Head of caudate nucleus (tissue), 42 donors: ENCODE data around the gene ANKRD13D.

Experiments
- DNase-seq, 42 donors: peaks; one replicate each; pipeline versions ENCODE4 v3.0.0 to v3.0.0-alpha.2; 2020 to 2021; ENCODE audit warnings: mixed read lengths in 7 of 42
- intact Hi-C: fragments of 100-400 bp; cut with DNase I; formaldehyde crosslinking; loops from one replicate; pipeline ENCODE4 v1.15.0; 2022

ANKRD13D gene

GRCh38 chr11:67292671-67293070 lies 3.6 kb downstream of the ANKRD13D start:
- DNase-seq, result no peak
- intact Hi-C loops, result no loop called here

GRCh38 chr11:67293090-67293489 lies 4.0 kb downstream of the ANKRD13D start:
- intact Hi-C loops, result no loop called here
- DNase-seq, result no peak

- intact Hi-C loops, result no loop called here
- DNase-seq, result no peak
Measured at GRCh38 chr11:67295846-67296245, 6.7 kb downstream of the ANKRD13D start.

- intact Hi-C loops, result no loop called here
- DNase-seq, result no peak
Measured at GRCh38 chr11:67298786-67299185, 9.7 kb downstream of the ANKRD13D start.

GRCh38 chr11:67299471-67300191 lies 10.5 kb downstream of the ANKRD13D start:
- intact Hi-C loops, result no loop called here
- DNase-seq, result no peak

GRCh38 chr11:67300256-67300755 lies 11.2 kb downstream of the ANKRD13D start:
- intact Hi-C loops, result no loop called here
- DNase-seq, result no peak

GRCh38 chr11:67300756-67301312 lies 11.7 kb downstream of the ANKRD13D start:
- no peak for DNase-seq
- intact Hi-C loops, result no loop called here

GRCh38 chr11:67301313-67301921 lies 12.3 kb downstream of the ANKRD13D start:
- DNase-seq, result peak in 3 of 42 donors; percentile 0 to 26 (median 1)

GRCh38 chr11:67301951-67302516 lies 12.9 kb downstream of the ANKRD13D start:
- DNase-seq, result peak in 5 of 42 donors; percentile 11 to 38 (median 15)
- intact Hi-C loops, result no loop called here

More at GRCh38 chr11:67301313-67301921, 12.3 kb downstream of the ANKRD13D start:
- intact Hi-C loops, result no loop called here

- intact Hi-C loops, result no loop called here
- peak in 7 of 42 donors; percentile 12 to 43 (median 21) for DNase-seq
Measured at GRCh38 chr11:67302571-67303131, 13.5 kb downstream of the ANKRD13D start.

- peak; percentile 45 to 86 (median 74) for DNase-seq
- intact Hi-C loops, result no loop called here
Measured at GRCh38 chr11:67303132-67303834, 14.2 kb downstream of the ANKRD13D start, which contains the start of gene SSH3. TSS of gene SSH3 (plus strand) at chr11:67303530. CDS start at chr11:67303626, 96 bp downstream.

GRCh38 chr11:67303835-67304411 lies 14.8 kb downstream of the ANKRD13D start:
- intact Hi-C loops, result no loop called here
- peak in 4 of 42 donors; percentile 7 to 32 (median 16) for DNase-seq

- DNase-seq, result peak in 9 of 42 donors; percentile 4 to 26 (median 13)
- intact Hi-C loops, result no loop called here
Measured at GRCh38 chr11:67304511-67305113, 15.5 kb downstream of the ANKRD13D start.

- DNase-seq, result peak in 6 of 42 donors; percentile 5 to 38 (median 15)
- intact Hi-C loops, result no loop called here
Measured at GRCh38 chr11:67306769-67307544, 17.9 kb downstream of the ANKRD13D start.

- intact Hi-C loops, result no loop called here
- DNase-seq, result peak in 2 of 42 donors; percentile 5 to 14
Measured at GRCh38 chr11:67307545-67308001, 18.5 kb downstream of the ANKRD13D start.

- intact Hi-C loops, result no loop called here
- DNase-seq, result peak in 5 of 42 donors; percentile 5 to 13 (median 9)
Measured at GRCh38 chr11:67308031-67308866, 19.1 kb downstream of the ANKRD13D start.
